HUES6 (cell line): ENCODE measurements around the gene APOBEC3B.
"Not testable (repeated sequence)": the region's sequence is repeated elsewhere in the genome, so short reads cannot be mapped to it uniquely, and the experiment has no call there.

Experiments
- H3K27ac ChIP-seq: 2 replicates; pipeline ENCODE4 v1.7.0; 2013; ENCODE audit warnings: low read depth, mild to moderate bottlenecking, low read length, inconsistent platforms
- H3K27me3 ChIP-seq: 2 replicates; pipeline ENCODE4 v1.6.1; 2013; ENCODE audit warnings: low read length; ENCODE audit not compliant: control insufficient read depth, insufficient read depth
- H3K36me3 ChIP-seq: 2 replicates; pipeline ENCODE4 v1.6.1; 2013; ENCODE audit warnings: low read length; ENCODE audit not compliant: control insufficient read depth, insufficient read depth
- H3K4me1 ChIP-seq: 2 replicates; pipeline ENCODE4 v1.6.1; 2013; ENCODE audit warnings: low read length; ENCODE audit not compliant: control insufficient read depth, insufficient read depth
- H3K4me3 ChIP-seq: 2 replicates; pipeline ENCODE4 v1.5.1; 2013; ENCODE audit warnings: low read depth, low read length
- H3K9ac ChIP-seq: one replicate; pipeline ENCODE4 v1.6.1; 2013; ENCODE audit warnings: mild to moderate bottlenecking, low read length
- H3K9me3 ChIP-seq: 2 replicates; pipeline ENCODE4 v1.6.1; 2013; ENCODE audit warnings: low read depth, low read length; ENCODE audit not compliant: control insufficient read depth, insufficient read depth

APOBEC3B gene

DNA sequence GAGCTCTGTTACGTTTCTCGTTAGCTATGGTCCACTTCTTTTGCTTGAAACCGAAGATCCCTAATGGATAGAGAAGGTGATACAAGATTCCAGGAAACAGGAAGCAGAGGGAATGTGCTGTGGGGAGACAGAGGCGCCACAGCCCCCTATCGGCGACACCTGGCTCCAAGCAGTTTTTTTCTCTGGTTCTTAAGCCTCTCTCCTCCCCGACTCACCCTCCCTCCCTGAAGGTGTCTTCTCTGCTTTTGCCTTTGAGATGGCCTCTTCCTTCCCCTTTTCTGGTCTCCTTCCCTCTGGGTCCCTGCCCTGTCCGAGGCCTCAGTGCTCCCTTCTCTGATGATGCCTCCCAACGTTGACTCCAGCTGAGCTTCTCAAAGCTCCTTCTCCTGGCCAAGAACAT lies 38.9 kb upstream of the APOBEC3B start:
- no peaks in the 10 kb centered on the region for H3K9me3 ChIP-seq
- H3K27me3 ChIP-seq = peaks cover 3% of the 10 kb centered on the region; the same call in 1 of the 2 replicates
- H3K9ac ChIP-seq = no peak overlapping the region
- no peak overlapping the region for H3K4me3 ChIP-seq
- no peak overlapping the region for H3K27ac ChIP-seq
- H3K4me1 ChIP-seq = peaks cover 7% of the 10 kb centered on the region
- H3K36me3 ChIP-seq = no peaks in the 10 kb centered on the region

- Histone ChIP-seq H3K9me3 (no peaks in the 10 kb centered on the region), H3K27ac (no peak overlapping the region), H3K9ac (no peak overlapping the region), H3K36me3 (no peaks in the 10 kb centered on the region), H3K27me3 (peaks cover 3% of the 10 kb centered on the region; the same call in 1 of the 2 replicates), H3K4me1 (peaks cover 7% of the 10 kb centered on the region), H3K4me3 (no peak overlapping the region)
Measured at GRCh38 chr22:38943882-38944281, 38.3 kb upstream of the APOBEC3B start.

- Histone ChIP-seq H3K9me3 (no peaks in the 10 kb centered on the region), H3K36me3 (no peaks in the 10 kb centered on the region), H3K27me3 (peaks cover 3% of the 10 kb centered on the region; the same call in 1 of the 2 replicates), H3K27ac (no peak overlapping the region), H3K9ac (no peak overlapping the region), H3K4me3 (no peak overlapping the region), H3K4me1 (peaks cover 7% of the 10 kb centered on the region)
Measured at GRCh38 chr22:38944653-38945052, 37.5 kb upstream of the APOBEC3B start.

GRCh38 chr22:38945706-38946338 lies 36.3 kb upstream of the APOBEC3B start:
- H3K9ac ChIP-seq, H3K36me3 ChIP-seq, H3K27ac ChIP-seq, H3K4me1 ChIP-seq, H3K4me3 ChIP-seq, H3K9me3 ChIP-seq, H3K27me3 ChIP-seq: not testable (repeated sequence)

DNA sequence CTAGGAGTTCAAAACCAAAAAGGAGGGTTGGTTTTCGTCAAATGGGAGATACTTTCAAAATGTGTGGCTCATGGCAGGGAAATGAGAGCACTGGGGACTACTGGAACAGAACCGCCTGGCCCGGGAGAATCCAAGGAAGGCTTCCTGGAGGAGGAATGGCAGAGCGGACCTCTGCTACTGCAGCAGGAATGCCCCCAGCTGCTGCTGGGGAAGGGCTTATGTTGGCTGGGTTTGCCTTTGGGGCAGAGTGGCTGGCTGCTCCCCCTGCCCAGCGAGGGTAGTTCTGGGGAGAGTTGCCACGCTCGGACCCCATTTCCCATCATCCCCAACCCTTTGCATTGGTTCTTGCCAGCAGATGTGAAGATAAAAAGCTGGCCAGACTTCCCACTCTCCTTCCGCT lies 35.4 kb upstream of the APOBEC3B start:
- no peak overlapping the region for H3K4me3 ChIP-seq
- no peaks in the 10 kb centered on the region for H3K9me3 ChIP-seq
- H3K4me1 ChIP-seq = peaks cover 7% of the 10 kb centered on the region
- no peak overlapping the region for H3K27ac ChIP-seq
- peaks cover 3% of the 10 kb centered on the region; the same call in 1 of the 2 replicates for H3K27me3 ChIP-seq
- no peak overlapping the region for H3K9ac ChIP-seq
- no peaks in the 10 kb centered on the region for H3K36me3 ChIP-seq

DNA sequence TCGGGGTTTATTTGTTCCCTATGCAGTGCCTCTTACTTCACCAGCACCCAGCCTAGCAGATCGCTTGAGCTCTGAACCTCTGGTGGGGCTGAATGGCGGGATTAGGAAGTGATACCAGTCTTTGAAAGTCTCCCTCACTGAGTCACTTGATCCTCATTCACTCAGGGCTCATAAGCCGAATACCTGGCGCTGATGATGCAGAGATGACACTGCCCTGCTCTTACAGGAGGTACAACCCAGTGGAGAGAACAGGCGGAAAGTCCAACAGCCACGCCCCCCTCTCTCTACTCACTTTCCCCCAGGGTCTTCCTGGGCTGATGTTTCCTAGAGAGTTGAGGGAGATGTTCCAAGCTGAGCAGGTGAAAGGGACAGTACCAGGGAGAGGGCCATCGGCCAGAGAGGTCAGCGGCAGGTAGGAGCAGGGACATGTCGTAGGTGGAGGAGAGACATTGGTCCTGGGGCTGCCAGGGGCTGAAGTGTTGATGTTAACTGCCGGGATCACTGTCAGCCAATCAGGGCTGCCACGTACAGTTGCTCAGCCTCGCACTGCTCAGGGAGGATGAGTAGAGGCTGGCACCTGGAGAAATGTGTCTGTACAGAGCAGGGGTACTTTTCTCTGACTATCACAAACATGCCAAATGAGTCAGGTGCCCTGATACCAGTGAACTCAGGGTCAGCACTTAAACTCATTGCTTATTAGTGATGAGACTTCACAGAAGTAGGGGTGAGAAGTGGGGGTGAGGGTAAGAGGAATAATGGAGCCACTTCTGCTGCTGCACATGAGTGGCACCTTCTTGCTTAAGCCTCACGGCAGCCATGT lies 34.6 kb upstream of the APOBEC3B start:
- no peak overlapping the region for H3K9ac ChIP-seq
- H3K4me1 ChIP-seq = peaks cover 7% of the 10 kb centered on the region
- H3K4me3 ChIP-seq = no peak overlapping the region
- H3K27me3 ChIP-seq = peaks cover 3% of the 10 kb centered on the region; the same call in 1 of the 2 replicates
- no peaks in the 10 kb centered on the region for H3K9me3 ChIP-seq
- no peak overlapping the region for H3K27ac ChIP-seq
- H3K36me3 ChIP-seq = no peaks in the 10 kb centered on the region

- H3K4me1 ChIP-seq = peaks cover 7% of the 10 kb centered on the region
- peaks cover 3% of the 10 kb centered on the region; the same call in 1 of the 2 replicates for H3K27me3 ChIP-seq
- H3K4me3 ChIP-seq = no peak overlapping the region
- H3K9ac ChIP-seq = no peak overlapping the region
- H3K27ac ChIP-seq = no peak overlapping the region
- no peaks in the 10 kb centered on the region for H3K9me3 ChIP-seq
- H3K36me3 ChIP-seq = no peaks in the 10 kb centered on the region
Measured at GRCh38 chr22:38948181-38948940, 33.8 kb upstream of the APOBEC3B start.

DNA sequence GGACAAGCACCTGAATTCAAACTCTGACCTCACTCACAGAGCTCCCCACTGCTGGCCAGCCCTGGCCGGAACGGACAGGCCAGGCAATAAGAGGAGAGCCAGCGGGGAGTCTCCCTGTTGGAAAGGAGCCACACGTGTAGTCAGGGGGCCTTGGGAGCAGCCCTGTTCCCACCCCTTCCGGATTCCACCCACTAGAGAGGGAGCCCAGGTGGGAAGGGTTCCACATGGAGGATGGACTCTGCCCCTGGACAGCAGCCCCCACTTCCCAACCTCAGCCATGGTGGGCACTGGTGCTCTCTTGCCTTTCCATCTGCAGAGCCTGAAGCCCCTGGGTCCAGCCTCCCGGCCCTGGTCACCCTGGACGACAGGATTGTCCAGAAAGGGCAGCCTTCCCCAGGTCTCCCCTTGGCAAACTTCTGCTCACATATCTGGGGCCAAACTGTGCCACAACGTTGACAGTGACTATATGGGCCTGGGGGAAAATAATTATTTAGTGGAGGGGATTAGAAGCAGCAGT lies 32.2 kb upstream of the APOBEC3B start:
- H3K9ac ChIP-seq = no peak overlapping the region
- H3K9me3 ChIP-seq = no peaks in the 10 kb centered on the region
- peaks cover 7% of the 10 kb centered on the region for H3K4me1 ChIP-seq
- no peak overlapping the region for H3K27ac ChIP-seq
- H3K4me3 ChIP-seq = no peak overlapping the region
- H3K36me3 ChIP-seq = no peaks in the 10 kb centered on the region
- peaks cover 3% of the 10 kb centered on the region; the same call in 1 of the 2 replicates for H3K27me3 ChIP-seq

DNA sequence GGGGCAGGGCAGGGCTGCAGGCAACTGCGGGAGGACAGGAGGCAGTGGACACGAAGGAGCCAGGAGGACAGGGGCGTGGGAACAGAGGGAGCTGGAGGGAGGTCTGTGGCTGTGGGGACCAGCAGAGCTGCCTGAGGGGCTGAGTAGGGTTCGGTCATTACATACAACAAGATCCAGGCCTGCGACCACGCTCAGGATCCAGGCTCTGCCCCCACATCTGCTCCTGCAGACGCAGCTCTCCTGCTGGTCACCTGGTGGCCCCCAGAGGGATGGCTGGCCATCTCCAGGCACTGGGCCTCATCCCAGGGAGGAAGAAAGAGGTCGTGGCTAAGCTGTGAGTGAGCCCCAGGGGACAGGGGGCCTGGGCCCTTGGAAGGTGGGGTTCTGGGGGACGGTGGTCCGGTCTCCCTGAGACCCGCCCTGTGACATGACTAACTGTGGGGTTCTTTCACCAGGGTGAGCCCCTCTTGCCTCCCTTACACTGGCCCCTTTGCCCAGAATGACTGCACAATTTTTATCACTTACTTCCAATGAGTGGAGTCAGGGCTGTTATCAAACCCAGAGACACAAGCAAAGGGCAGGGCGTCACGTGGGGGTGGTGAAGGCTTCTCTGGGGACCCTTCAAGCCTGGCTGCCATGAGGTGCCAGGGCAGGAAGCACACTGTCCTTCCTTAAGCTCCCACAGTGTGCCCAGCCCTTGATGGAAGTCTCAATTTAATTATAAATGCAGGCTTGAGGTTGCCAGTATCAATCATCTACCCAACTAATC lies 31.4 kb upstream of the APOBEC3B start:
- H3K27me3 ChIP-seq = peaks cover 3% of the 10 kb centered on the region; the same call in 1 of the 2 replicates
- no peak overlapping the region for H3K27ac ChIP-seq
- H3K9ac ChIP-seq = no peak overlapping the region

GRCh38 chr22:38951734-38952133 lies 30.4 kb upstream of the APOBEC3B start:
- Histone ChIP-seq H3K4me1 (peaks cover 3% of the 10 kb centered on the region), H3K36me3 (no peaks in the 10 kb centered on the region), H3K4me3 (no peak overlapping the region), H3K27ac (no peak overlapping the region), H3K9ac (no peak overlapping the region), H3K27me3 (peaks cover 3% of the 10 kb centered on the region; the same call in 1 of the 2 replicates), H3K9me3 (no peaks in the 10 kb centered on the region)

More for the DNA sequence above, 31.4 kb upstream of the APOBEC3B start:
- H3K36me3 ChIP-seq = no peaks in the 10 kb centered on the region
- peaks cover 7% of the 10 kb centered on the region for H3K4me1 ChIP-seq
- H3K9me3 ChIP-seq = no peaks in the 10 kb centered on the region
- no peak overlapping the region for H3K4me3 ChIP-seq
